Nucleus accumbens (tissue), 56 donors: Measurements from ENCODE around the gene RHBDL1.
A peak's percentile ranks its signal among the peaks of the same experiment; 100 is the strongest.
"Not testable (repeated sequence)": the region's sequence is repeated elsewhere in the genome, so short reads cannot be mapped to it uniquely, and the experiment has no call there.

Experiments used
- DNase-seq, 56 donors: peaks; one replicate each; lab custom pipeline; 2025; lab: John Stamatoyannopoulos, UW

The RHBDL1 gene

GRCh38 chr16:682493-683395 is 7.3 kb downstream of the RHBDL1 start:
- no peak for DNase-seq

GRCh38 chr16:683396-684070 is 8.1 kb downstream of the RHBDL1 start:
- DNase-seq: no peak

- DNase-seq: peak; percentile 72 to 97 (median 92)
These were observed 8.8 kb downstream of the RHBDL1 start, which contains the start of gene JMJD8 for GRCh38 chr16:684071-684794. TSS of gene JMJD8 (minus strand) at chr16:684334. CDS start at chr16:684319, 15 bp downstream.

- peak in 1 of 56 donors; percentile 31 for DNase-seq
These were observed 9.7 kb downstream of the RHBDL1 start for GRCh38 chr16:684961-685696.

GRCh38 chr16:685967-686366 is 10.5 kb downstream of the RHBDL1 start:
- peak in 1 of 56 donors; percentile 20 for DNase-seq

GRCh38 chr16:686459-687260 is 11.2 kb downstream of the RHBDL1 start:
- no peak for DNase-seq

GRCh38 chr16:687499-687898 is 12.0 kb downstream of the RHBDL1 start:
- no peak for DNase-seq

- DNase-seq: no peak
These were observed 13.9 kb downstream of the RHBDL1 start for GRCh38 chr16:689175-689897.

- DNase-seq: not testable (repeated sequence)
These were observed 15.8 kb downstream of the RHBDL1 start for GRCh38 chr16:691242-691641.

GRCh38 chr16:692356-693108 is 17.1 kb downstream of the RHBDL1 start:
- DNase-seq: no peak

- DNase-seq: no peak
These were observed 17.9 kb downstream of the RHBDL1 start for GRCh38 chr16:693364-693763.

- no peak for DNase-seq
These were observed 18.3 kb downstream of the RHBDL1 start for GRCh38 chr16:693766-694165.

GRCh38 chr16:694187-694862 is 18.9 kb downstream of the RHBDL1 start:
- no peak for DNase-seq

GRCh38 chr16:694863-695354 is 19.4 kb downstream of the RHBDL1 start:
- no peak for DNase-seq

- peak in 2 of 56 donors; percentile 25 to 32 for DNase-seq
These were observed 20.1 kb downstream of the RHBDL1 start for GRCh38 chr16:695355-696089.

- DNase-seq: no peak
These were observed 23.6 kb downstream of the RHBDL1 start for GRCh38 chr16:698911-699671.
